PC-9 (cell line): ENCODE measurements around the gene MRPL16.

Experiments
- CTCF ChIP-seq: fragments of 200-600 bp; sonication (generic); conservative IDR thresholded peaks from 2 replicates; pipeline ENCODE4 v1.6.1; 2017; ENCODE audit warnings: mixed run types, antibody characterized with exemption, mild to moderate bottlenecking, moderate library complexity
- EZH2 ChIP-seq: fragments of 200-600 bp; sonication (generic); IDR thresholded peaks from 2 replicates; pipeline ENCODE4 v1.8.0; 2017; ENCODE audit warnings: antibody characterized with exemption, low read depth

DNA sequence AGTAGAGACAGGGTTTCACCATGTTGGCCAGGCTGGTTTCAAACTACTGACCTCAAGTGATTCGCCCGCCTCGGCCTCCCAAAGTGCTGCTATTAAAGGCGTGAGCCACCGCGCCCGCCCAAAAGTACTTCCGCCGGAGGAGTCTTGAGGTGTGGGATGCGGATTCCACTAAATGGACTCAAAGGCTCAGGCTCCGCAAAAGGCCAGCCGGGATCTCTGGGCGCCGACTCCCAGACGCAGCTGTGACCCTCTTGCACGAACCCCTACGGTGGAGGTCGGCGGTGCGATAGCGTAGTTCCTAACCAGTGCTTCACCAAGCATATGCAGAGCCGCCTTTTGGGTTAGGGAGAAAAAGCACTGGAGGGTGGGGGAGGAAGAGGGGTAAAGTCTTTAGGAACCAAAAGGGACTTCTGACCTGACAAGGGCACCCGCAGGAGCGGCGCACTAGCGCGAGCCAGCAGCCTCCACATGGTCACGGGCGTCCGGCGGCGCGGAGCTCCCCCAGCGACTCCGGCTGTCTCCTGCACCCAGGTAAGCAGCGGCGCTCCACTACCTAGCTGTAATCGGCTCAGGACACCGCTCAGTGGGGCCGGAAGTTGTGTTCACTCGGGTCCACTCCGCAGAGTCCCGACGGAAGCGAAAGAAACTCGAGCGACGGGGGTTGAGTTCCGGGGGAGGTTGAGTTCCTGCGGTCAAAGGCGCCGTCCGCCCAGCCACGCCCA, at the start of gene MRPL16:
- TF ChIP-seq CTCF (peak; percentile 57; the same call in 1 of the 2 replicates), EZH2 (no peak)
